Transverse colon (tissue), 4 donors: ENCODE measurements around the gene SPDYE3. TPM values are rescaled to one million over a fixed set of nuclear protein-coding genes. Genes with fewer than 3 reads are reported as not detected.
"Not testable (repeated sequence)": the region's sequence is repeated elsewhere in the genome, so short reads cannot be mapped to it uniquely, and the experiment has no call there.

Source experiments
- DNase-seq: peaks from one replicate; pipeline ENCODE4 v3.0.0-alpha.2; 2019
- H3K27ac ChIP-seq, 4 donors: fragments of 200-600 bp; sonication (generic); 2 replicates each; pipeline ENCODE4 v1.5.1; 2016 to 2018; ENCODE audit warnings: inconsistent platforms in 4 of 4
- H3K27me3 ChIP-seq: fragments of 200-600 bp; sonication (generic); 2 replicates; pipeline ENCODE4 v1.5.1; 2017; ENCODE audit warnings: inconsistent platforms
- H3K36me3 ChIP-seq, 4 donors: fragments of 200-600 bp; sonication (generic); 2 replicates each; pipeline ENCODE4 v1.5.1; 2017 to 2019; ENCODE audit warnings: inconsistent platforms in 4 of 4
- H3K4me1 ChIP-seq, 4 donors: fragments of 200-600 bp; sonication (generic); 2 replicates each; pipeline ENCODE4 v1.5.1; 2017 to 2020; ENCODE audit warnings: inconsistent platforms in 4 of 4
- H3K4me3 ChIP-seq, 4 donors: fragments of 200-600 bp; sonication (generic); 1 replicate in 1 of 4; 2 replicates in 3 of 4; pipeline versions ENCODE4 v1.5.1 to v1.6.1; 2017 to 2019; ENCODE audit warnings: inconsistent platforms in 4 of 4
- H3K9me3 ChIP-seq, 2 donors: fragments of 200-600 bp; sonication (generic); 2 replicates each; pipeline ENCODE4 v1.5.1; 2017 to 2019; ENCODE audit warnings: inconsistent platforms in 2 of 2
- EP300 ChIP-seq: sonication (generic); formaldehyde crosslinking; IDR thresholded peaks from one replicate; pipeline ENCODE4 v1.6.1; 2017; ENCODE audit warnings: antibody characterized with exemption, low read depth
- POLR2A ChIP-seq: fragments of 450-650 bp; IDR thresholded peaks from one replicate; pipeline ENCODE4 v1.6.1; 2016; ENCODE audit warnings: antibody characterized with exemption, mild to moderate bottlenecking, moderate library complexity
- POLR2AphosphoS5 ChIP-seq, 3 donors: sonication (generic); formaldehyde crosslinking; IDR thresholded peaks; one replicate each; pipeline ENCODE4 v1.6.1; 2016; ENCODE audit warnings: antibody characterized with exemption in 3 of 3
- WGBS, 2 donors: methylation state at CpG; one replicate each; pipeline ENCODE4 v1.1.5; 2018; ENCODE audit warnings: low coverage in 1 of 2; 5-methylcytosine and 5-hydroxymethylcytosine counted together
- in situ Hi-C, 4 donors: fragments of 200-750 bp; cut with MboI; loops; one replicate each; pipeline versions ENCODE4 v1.15.0 to v1.15.1; 2017; ENCODE audit warnings: low sequenced_read_pairs in 3 of 4, low pct_ligation_motif_present in 1 of 4, low pct_unique_long_range_greater_than_20kb in 1 of 4
- intact Hi-C: fragments of 100-400 bp; cut with DNase I; formaldehyde crosslinking; loops from one replicate; pipeline ENCODE4 v1.15.1; 2023; ENCODE audit warnings: low total_unique reads
- total RNA-seq, 4 donors: library from RNA; depleted of rRNA; stranded (reverse); fragments of >200 nt; gene quantifications; one replicate each; pipeline ENCODE4 v1.1.0, GENCODE V29; 2016
- TF ChIP-seq, protein P1 (sequence below), 5 experiments: fragments of 200-600 bp in 3 of 5; fragments of 450-650 bp in 2 of 5; sonication (generic) in 3 of 5; IDR thresholded peaks; 1 replicate in 2 of 5; 2 replicates in 3 of 5; pipeline ENCODE4 v1.5.1; 2016 to 2017; ENCODE audit warnings: antibody characterized with exemption in 5 of 5, inconsistent platforms in 3 of 5, mild to moderate bottlenecking in 2 of 5, moderate library complexity in 1 of 5

The SPDYE3 gene, protein sequence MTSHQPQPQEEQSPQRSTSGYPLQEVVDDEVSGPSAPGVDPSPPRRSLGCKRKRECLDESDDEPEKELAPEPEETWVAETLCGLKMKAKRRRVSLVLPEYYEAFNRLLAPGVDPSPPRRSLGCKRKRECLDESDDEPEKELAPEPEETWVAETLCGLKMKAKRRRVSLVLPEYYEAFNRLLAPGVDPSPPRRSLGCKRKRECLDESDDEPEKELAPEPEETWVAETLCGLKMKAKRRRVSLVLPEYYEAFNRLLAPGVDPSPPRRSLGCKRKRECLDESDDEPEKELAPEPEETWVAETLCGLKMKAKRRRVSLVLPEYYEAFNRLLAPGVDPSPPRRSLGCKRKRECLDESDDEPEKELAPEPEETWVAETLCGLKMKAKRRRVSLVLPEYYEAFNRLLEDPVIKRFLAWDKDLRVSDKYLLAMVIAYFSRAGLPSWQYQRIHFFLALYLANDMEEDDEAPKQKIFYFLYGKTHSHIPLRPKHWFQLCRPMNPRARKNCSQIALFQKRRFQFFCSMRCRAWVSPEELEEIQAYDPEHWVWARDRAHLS
- total RNA-seq: not detected

DNA sequence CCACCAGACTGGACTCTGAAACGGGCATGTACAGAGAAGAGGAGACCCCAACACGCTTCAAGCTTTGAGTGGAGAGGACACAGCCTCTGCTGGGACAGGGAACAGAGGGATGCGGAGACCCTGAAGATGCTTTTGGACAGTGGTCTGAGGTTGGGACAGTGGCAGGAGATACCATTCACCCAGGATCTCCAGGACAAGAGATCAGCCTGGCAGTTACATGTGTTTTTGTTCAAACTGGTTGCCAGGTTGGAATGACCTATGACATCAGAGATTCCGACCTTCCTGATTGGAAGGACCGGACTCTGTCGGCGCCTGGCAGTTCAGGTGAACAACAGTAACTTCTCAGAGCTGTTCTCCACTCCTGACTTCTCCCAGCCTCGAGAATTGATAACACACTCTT lies at the start of gene SPDYE3:
TSS of gene SPDYE3 (plus strand) at position 301 of the 400 bp plus-strand sequence. CDS start 184 bp downstream, outside the sequence.
- H3K36me3 ChIP-seq, H3K4me3 ChIP-seq, H3K9me3 ChIP-seq, DNase-seq, intact Hi-C loops, H3K4me1 ChIP-seq, in situ Hi-C loops, H3K27ac ChIP-seq, H3K27me3 ChIP-seq: not testable (repeated sequence)
- WGBS, 2 donors: 95 to 97% methylated on average over 5 to 7 of the region's 8 CpGs

DNA sequence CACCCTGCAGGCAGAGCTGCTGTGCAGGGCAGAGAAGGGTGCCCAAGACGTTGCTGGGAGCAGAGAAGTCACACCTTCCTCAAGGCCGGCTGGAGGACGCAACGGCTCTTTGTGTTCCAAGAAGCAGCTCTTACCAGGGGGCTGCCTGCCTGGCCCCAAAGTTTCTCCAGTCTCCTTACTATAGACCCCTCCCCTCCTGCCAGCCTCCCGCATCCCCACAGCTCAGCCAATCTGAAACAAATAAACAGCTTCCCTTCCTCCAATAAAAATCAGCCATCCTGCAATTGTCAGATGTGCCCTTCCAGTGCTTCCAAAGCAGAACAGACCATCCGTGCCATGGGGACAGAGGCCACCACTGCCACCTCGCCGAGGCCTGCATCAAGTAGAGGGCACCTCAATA lies 47.5 kb upstream of the SPDYE3 start:
- DNase-seq, in situ Hi-C loops, H3K4me3 ChIP-seq, H3K27ac ChIP-seq, H3K27me3 ChIP-seq, intact Hi-C loops, H3K36me3 ChIP-seq, H3K9me3 ChIP-seq, H3K4me1 ChIP-seq: not testable (repeated sequence)
- WGBS, 2 donors: 80 to 89% methylated on average over 1 to 8 of the region's 8 CpGs

DNA sequence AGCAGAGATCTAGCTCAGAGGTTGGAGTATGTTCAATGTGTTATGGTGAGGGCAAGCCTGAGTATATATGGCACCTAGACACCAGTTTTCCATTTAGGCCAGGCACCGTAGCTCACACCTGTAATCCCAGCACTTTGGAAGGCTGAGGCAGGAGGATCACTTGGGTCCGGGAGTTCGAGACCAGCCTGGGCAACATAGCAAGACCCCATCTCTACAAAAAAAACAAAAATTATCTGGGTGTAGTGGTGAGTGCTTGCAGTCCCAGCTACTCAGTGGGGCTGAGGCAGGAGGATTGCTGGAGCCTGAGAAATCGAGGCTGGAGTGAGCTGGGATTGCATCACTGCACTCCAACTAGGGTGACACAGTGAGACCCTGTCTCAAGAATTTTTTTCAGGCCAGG lies 44.6 kb upstream of the SPDYE3 start:
- DNase-seq, H3K4me1 ChIP-seq, H3K9me3 ChIP-seq, in situ Hi-C loops, H3K4me3 ChIP-seq, H3K27me3 ChIP-seq, H3K27ac ChIP-seq, H3K36me3 ChIP-seq, intact Hi-C loops: not testable (repeated sequence)
- 90% methylated on average over 4 of the region's 4 CpGs; no CpG with 5 or more reads in 1 of the 2 donors for WGBS, 2 donors

DNA sequence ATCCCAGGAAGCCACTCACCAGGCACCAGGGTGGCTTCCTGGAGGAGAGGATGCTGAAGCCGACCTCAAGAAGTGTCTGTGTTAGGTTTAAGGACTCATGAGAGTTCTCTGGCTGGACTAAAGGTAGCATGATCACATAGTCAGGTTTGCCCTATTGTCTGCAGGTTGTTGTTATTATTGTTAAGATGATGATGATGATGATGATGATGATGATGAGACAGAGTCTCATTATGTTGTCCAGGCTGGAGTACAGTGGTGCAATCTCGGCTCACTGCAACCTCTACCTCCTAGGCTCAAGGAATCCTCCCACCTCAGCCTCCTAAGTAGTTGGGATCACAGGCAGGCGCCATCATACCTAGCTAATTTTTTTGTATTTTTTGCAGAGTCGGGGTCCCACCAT lies 43.3 kb upstream of the SPDYE3 start:
- H3K9me3 ChIP-seq, H3K4me1 ChIP-seq, H3K27me3 ChIP-seq, intact Hi-C loops, H3K4me3 ChIP-seq, in situ Hi-C loops, H3K27ac ChIP-seq, H3K36me3 ChIP-seq, DNase-seq: not testable (repeated sequence)
- WGBS, 2 donors: 85 to 100% methylated on average over 1 to 4 of the region's 4 CpGs

DNA sequence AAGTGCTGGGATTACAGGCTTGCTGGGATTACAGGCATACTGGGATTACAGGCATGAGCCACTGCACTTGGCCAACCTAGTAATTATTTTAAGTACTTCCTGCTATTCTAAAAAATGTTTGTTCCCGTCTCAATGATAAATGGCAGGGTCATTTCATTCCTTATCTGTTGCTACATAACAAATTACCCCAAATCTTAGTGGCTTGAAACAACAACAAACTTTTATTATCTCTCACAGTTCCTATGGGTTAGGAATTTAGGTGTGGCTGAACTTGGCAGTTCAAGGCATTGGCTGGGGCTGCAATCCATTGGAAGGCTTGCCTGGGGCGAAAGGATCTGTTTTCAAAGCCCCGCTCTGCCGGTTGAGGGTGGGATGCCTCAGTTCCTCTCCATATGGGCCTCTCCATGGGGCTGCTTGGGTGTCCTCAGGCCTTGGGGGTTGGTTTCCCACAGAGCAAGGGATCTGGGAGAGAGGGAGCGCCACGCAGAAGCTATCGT lies 42.8 kb upstream of the SPDYE3 start:
- DNase-seq, H3K27me3 ChIP-seq, in situ Hi-C loops, H3K4me3 ChIP-seq, intact Hi-C loops, H3K27ac ChIP-seq, H3K36me3 ChIP-seq, H3K4me1 ChIP-seq, H3K9me3 ChIP-seq: not testable (repeated sequence)
- 60 to 75% methylated on average over 1 to 7 of the region's 7 CpGs for WGBS, 2 donors

DNA sequence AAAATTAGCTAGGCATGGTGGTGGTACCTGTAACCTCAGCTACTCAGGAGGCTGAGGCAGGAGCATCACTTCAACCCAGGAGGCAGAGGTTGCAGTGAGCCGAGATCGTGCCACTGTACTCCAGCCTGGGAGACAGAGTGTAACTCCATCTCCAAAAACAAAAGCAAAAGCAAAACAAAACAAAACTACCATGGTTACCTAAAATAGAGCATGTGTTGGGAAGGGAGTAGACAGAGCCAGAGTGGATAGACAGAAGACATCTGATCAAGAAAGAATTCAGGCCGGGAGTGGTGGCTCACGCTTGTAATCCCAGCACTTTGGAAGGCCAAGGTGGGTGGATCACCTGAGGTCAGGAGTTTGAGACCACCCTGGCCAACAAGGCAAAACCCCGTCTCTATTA lies 41.7 kb upstream of the SPDYE3 start:
- 82 to 83% methylated on average over 5 of the region's 5 CpGs for WGBS, 2 donors
- intact Hi-C loops, in situ Hi-C loops: not testable (repeated sequence)

DNA sequence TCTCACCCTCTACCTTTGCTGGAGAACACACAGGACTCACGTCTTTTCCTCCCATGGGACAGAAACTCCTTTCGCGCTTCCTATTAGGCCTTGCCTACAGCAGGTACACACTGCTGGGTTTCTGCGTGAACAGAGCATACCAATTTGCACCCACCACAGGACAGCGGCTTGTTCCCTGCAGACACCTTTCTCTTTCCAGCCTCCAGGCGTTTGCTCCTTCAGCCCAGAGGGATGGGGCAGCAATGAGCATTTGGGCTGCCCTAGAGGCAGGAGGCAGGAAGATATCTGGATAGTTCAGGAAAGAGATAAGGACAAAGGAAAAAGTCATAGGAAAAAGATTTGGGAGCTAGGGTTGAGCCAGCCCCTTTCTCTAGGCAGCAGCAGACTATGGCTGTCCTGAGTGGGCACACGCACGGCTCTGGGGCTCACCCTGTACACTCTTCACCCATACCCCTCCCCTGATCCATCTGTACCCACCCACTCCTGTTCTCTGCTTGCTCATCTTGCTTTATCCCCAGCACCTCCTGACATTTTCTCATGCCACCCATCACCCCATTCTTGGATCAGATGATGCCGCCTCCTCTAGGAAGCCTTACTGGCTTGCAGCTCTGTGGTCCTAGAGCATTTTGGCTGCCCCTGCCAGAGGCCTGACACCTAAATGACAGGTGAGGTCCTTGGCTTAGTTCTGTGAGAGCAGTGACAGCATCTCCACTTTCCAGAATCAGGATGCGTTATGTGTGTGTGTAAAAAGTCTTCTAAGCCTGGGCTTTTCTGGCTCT lies 40.7 kb upstream of the SPDYE3 start:
- Histone ChIP-seq H3K36me3 (no peaks in the 10 kb centered on the region), H3K9me3 (no peaks in the 10 kb centered on the region), H3K27ac (no peak overlapping the region), H3K4me3 (no peak overlapping the region), H3K4me1 (peaks cover 0 to 17% (median 10%) of the 10 kb centered on the region in 4 donors), H3K27me3 (no peaks in the 10 kb centered on the region)
- in situ Hi-C loops (no loop called here), intact Hi-C loops (no loop called here)
- no peak for TF ChIP-seq EP300
- TF ChIP-seq POLR2A: no peak
- TF ChIP-seq, protein P1, sequence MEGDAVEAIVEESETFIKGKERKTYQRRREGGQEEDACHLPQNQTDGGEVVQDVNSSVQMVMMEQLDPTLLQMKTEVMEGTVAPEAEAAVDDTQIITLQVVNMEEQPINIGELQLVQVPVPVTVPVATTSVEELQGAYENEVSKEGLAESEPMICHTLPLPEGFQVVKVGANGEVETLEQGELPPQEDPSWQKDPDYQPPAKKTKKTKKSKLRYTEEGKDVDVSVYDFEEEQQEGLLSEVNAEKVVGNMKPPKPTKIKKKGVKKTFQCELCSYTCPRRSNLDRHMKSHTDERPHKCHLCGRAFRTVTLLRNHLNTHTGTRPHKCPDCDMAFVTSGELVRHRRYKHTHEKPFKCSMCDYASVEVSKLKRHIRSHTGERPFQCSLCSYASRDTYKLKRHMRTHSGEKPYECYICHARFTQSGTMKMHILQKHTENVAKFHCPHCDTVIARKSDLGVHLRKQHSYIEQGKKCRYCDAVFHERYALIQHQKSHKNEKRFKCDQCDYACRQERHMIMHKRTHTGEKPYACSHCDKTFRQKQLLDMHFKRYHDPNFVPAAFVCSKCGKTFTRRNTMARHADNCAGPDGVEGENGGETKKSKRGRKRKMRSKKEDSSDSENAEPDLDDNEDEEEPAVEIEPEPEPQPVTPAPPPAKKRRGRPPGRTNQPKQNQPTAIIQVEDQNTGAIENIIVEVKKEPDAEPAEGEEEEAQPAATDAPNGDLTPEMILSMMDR (IDR thresholded peaks at IDR 0.05): no peak
- no peak for TF ChIP-seq POLR2AphosphoS5 (IDR thresholded peaks at IDR 0.05)
- DNase-seq: no peak
- 85 to 93% methylated on average over 2 to 10 of the region's 10 CpGs for WGBS, 2 donors

More for the DNA sequence above, 41.7 kb upstream of the SPDYE3 start:
- not testable (repeated sequence) for H3K27me3 ChIP-seq, H3K4me3 ChIP-seq, H3K27ac ChIP-seq, H3K9me3 ChIP-seq, H3K36me3 ChIP-seq, DNase-seq
- H3K4me1 ChIP-seq: peaks cover 0 to 10% (median 6%) of the 10 kb centered on the region in 4 donors
